HL-60 (cell line): ENCODE data around the gene MRPL4.

Source experiments
- DNase-seq, 2 experiments: peaks; one replicate each; pipeline ENCODE4 v3.0.0-alpha.2; 2010 to 2020; ENCODE audit warnings: low read depth in 1 of 2, low spot score in 1 of 2
- H3K27ac ChIP-seq: fragments of 250-450 bp; sonication (Bioruptor Pico); replicated peaks from 2 replicates; pipeline ENCODE4 v1.5.1; 2020; ENCODE audit warnings: mild to moderate bottlenecking, moderate library complexity
- H3K27me3 ChIP-seq: fragments of 250-450 bp; sonication (Bioruptor Pico); 2 replicates; pipeline ENCODE4 v1.5.1; 2021; ENCODE audit warnings: mild to moderate bottlenecking, moderate library complexity; ENCODE audit not compliant: insufficient read depth, poor library complexity, severe bottlenecking
- H3K4me3 ChIP-seq: replicated peaks from 2 replicates; pipeline ENCODE4 v1.5.1; 2011; ENCODE audit warnings: mild to moderate bottlenecking, control low read depth, low read length; ENCODE audit not compliant: insufficient read depth
- CTCF ChIP-seq: IDR thresholded peaks from one replicate; pipeline ENCODE4 v1.5.1; 2011; ENCODE audit warnings: low read length, control low read depth, inconsistent platforms; ENCODE audit not compliant: insufficient read depth
- GABPA ChIP-seq: IDR thresholded peaks from 2 replicates; pipeline ENCODE4 v1.6.1; 2012; ENCODE audit warnings: low read depth
- POLR2AphosphoS5 ChIP-seq: IDR thresholded peaks from 2 replicates; pipeline ENCODE4 v1.6.1; 2012; ENCODE audit warnings: low read depth
- REST ChIP-seq: IDR thresholded peaks from 2 replicates; pipeline ENCODE4 v1.6.1; 2012; ENCODE audit warnings: low read depth; ENCODE audit not compliant: insufficient replicate concordance
- SPI1 ChIP-seq: IDR thresholded peaks from 2 replicates; pipeline ENCODE4 v1.6.1; 2012; ENCODE audit warnings: low read depth, mild to moderate bottlenecking, borderline replicate concordance

The MRPL4 gene

GRCh38 chr19:10259162-10259905, 7.3 kb downstream of the MRPL4 start:
- no peak overlapping the region for H3K27ac ChIP-seq
- H3K27me3 ChIP-seq, result no peaks in the 10 kb centered on the region
- DNase-seq, result peak; percentile 45 to 85
- TF ChIP-seq REST (no peak), CTCF (no peak), SPI1 (no peak), POLR2AphosphoS5 (no peak), GABPA (no peak)
- H3K4me3 ChIP-seq, result no peak overlapping the region

GRCh38 chr19:10260141-10260584, 8.1 kb downstream of the MRPL4 start:
- no peaks in the 10 kb centered on the region for H3K27me3 ChIP-seq
- 0 out of 2 replicates have a peak, but pooled peaks have one; percentile 26 for TF ChIP-seq POLR2AphosphoS5
- TF ChIP-seq GABPA, result no peak
- no peak overlapping the region for H3K27ac ChIP-seq
- DNase-seq, result no peak
- H3K4me3 ChIP-seq, result no peak overlapping the region

GRCh38 chr19:10262771-10263170, 10.8 kb downstream of the MRPL4 start:
- TF ChIP-seq CTCF, result no peak
- no peak for TF ChIP-seq REST
- TF ChIP-seq GABPA, result no peak
- TF ChIP-seq POLR2AphosphoS5, result no peak
- no peak for TF ChIP-seq SPI1
- Histone ChIP-seq H3K27ac (no peak overlapping the region), H3K4me3 (no peak overlapping the region), H3K27me3 (no peaks in the 10 kb centered on the region)
- DNase-seq, result no peak

- H3K27me3 ChIP-seq, result peaks cover 2% of the 10 kb centered on the region
- no peak overlapping the region for H3K27ac ChIP-seq
- TF ChIP-seq SPI1 (no peak), CTCF (no peak), REST (no peak), POLR2AphosphoS5 (no peak), GABPA (no peak)
- H3K4me3 ChIP-seq, result no peak overlapping the region
- DNase-seq, result no peak
These were observed 14.7 kb downstream of the MRPL4 start for GRCh38 chr19:10266706-10267105.
